Muscle of leg (tissue), 11 donors: Measurements from ENCODE around the gene RADIL. TPM values are rescaled to one million over a fixed set of nuclear protein-coding genes. Genes with fewer than 3 reads are reported as not detected.
A peak's percentile ranks its signal among the peaks of the same experiment; 100 is the strongest.

Source experiments
- DNase-seq: peaks from one replicate; pipeline ENCODE4 v3.0.0; 2013
- H3K27ac ChIP-seq: one replicate; pipeline ENCODE4 v1.5.1; 2013; ENCODE audit warnings: mild to moderate bottlenecking, low read length, control low read depth
- H3K27me3 ChIP-seq: one replicate; pipeline ENCODE4 v1.6.1; 2013; ENCODE audit warnings: low read length; ENCODE audit not compliant: control insufficient read depth, insufficient read depth
- H3K36me3 ChIP-seq: one replicate; pipeline ENCODE4 v1.6.1; 2013; ENCODE audit warnings: low read length; ENCODE audit not compliant: control insufficient read depth, insufficient read depth
- H3K4me1 ChIP-seq: one replicate; pipeline ENCODE4 v1.6.1; 2013; ENCODE audit warnings: low read length; ENCODE audit not compliant: control insufficient read depth, insufficient read depth
- H3K4me3 ChIP-seq: one replicate; pipeline ENCODE4 v1.5.1; 2013; ENCODE audit warnings: low read length, control low read depth
- H3K9me3 ChIP-seq: replicated peaks from 2 replicates; pipeline ENCODE4 v1.6.1; 2013; ENCODE audit warnings: low read depth, low read length; ENCODE audit not compliant: control insufficient read depth
- WGBS: methylation state at CpG from one replicate; pipeline ENCODE4 v1.1.5; 2013; ENCODE audit warnings: missing lambda C conversion rate; ENCODE audit not compliant: insufficient coverage; 5-methylcytosine and 5-hydroxymethylcytosine counted together
- polyA plus RNA-seq, 8 donors: library from polyadenylated mRNA; unstranded; fragments of 120-200 nt; gene quantifications; one replicate each; pipeline versions ENCODE4 v1.2.1 to v1.2.3, GENCODE V29; 2013; ENCODE audit warnings: inconsistent platforms in 1 of 8, low replicate concordance in 1 of 8; ENCODE audit not compliant: insufficient read length in 8 of 8, insufficient read depth in 1 of 8
- total RNA-seq: library from RNA; stranded (reverse); fragments of 120-200 nt; gene quantifications from one replicate; pipeline ENCODE4 v1.2.4, GENCODE V29; 2013

Gene RADIL
- total and polyA plus RNA-seq, 9 donors, result 3.0 to 5.3 (median 3.6) TPM

DNA sequence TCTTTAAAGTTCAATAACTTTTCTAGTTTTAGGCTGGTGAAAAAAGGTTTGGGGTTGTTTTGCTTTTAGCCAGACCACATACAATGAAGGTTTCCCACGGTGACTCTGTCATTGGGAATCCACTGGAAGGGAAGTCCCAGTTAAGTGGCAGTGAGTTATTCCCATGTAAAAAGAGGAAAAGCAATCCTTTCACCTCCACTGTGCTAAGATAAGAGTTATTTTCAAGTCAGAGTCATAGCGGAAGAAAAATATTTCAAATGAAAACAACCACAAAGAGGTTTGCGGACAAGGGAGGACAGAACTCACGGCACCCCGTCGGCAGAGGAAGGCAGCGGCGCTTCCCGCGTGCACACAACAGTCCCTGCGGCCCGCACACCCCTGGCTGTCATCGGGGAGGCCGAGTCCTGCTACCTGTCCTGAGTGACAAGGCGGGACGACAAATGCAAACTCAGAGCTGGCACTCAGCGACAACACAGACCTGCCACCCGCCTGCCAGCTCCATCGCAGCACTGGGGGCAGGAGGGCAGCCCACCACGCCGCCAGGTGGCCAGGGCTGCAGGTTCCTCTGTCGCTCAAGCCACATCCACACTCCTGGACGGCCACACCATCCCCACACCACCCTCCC is 12.3 kb downstream of the RADIL start:
- no peak overlapping the region for H3K4me3 ChIP-seq
- no peak overlapping the region for H3K27ac ChIP-seq
- peaks cover 2% of the 10 kb centered on the region for H3K4me1 ChIP-seq
- peaks cover 2% of the 10 kb centered on the region for H3K36me3 ChIP-seq
- DNase-seq, result no peak
- 73% methylated on average over 21 of the region's 23 CpGs for WGBS
- H3K9me3 ChIP-seq, result peaks cover 4% of the 10 kb centered on the region
- H3K27me3 ChIP-seq, result peaks cover 2% of the 10 kb centered on the region

DNA sequence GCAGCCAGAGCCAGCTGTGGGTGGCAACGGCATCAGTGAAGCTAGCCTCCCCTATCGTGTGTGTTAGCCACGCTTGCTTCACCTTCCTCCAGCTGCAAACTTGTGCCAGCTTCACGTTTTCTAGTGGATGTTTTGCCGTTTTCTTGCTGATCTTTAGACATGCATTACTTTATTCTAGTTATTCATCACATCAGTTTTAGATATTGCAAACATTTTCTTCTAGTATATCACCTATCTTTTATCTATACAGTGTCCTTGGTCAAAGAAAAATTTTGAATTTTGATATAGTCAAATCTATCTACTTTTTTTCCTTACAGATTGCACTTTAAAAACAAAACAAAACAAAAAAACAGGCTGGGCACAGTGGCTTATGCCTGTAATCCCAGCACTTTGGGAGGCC is 15.0 kb downstream of the RADIL start:
- Histone ChIP-seq H3K36me3 (no peaks in the 10 kb centered on the region), H3K4me1 (no peaks in the 10 kb centered on the region), H3K27me3 (peaks cover 2% of the 10 kb centered on the region), H3K4me3 (no peak overlapping the region), H3K9me3 (peaks cover 9% of the 10 kb centered on the region), H3K27ac (no peak overlapping the region)
- DNase-seq, result no peak
- WGBS, result 97% methylated on average over 3 of the region's 5 CpGs

DNA sequence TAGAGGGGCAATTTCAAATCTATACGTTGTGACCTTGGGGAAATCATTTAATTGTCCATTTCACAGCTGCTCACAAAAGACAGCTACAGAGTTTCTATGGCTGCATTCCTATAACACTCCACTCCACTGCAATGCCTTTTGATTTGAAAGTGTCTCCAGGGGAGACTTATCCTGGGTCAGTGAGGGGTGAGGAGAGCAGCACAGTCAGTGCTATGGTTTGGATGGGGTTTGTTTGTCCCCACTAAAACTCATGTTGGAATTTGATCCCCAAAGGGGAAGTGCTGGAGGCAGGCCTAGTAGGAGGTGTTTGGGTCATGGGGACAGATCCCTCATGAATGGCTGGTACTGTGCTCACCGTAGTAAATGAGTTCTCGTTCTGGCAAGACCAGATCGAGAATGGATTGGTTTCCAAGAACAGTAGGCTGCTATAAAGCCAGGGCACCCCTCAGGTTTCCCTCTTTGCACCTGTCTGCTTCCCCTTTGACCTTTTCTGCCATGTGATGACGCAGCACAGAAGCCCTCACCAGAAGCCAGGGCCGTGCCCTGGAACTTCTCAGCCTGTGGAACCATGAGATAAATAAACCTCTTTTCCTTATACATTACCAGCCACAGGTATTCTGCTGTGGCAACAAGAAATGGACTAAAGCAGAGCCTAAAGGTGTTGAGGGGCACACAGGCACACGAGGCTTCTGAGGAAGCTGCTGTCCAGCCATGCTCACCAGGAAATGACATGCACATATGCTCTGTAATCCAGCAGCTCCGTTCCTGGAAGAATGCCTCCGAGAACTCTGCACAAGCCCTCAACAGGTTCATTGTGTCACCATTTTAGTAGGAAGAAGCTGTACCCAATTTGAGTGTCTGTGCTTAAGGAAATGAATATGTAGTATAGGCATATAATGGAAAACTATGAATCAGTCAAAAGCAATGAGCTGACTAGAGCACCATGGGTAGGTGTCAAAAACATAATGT is 16.7 kb downstream of the RADIL start:
- Histone ChIP-seq H3K27ac (no peak overlapping the region), H3K9me3 (peaks cover 19% of the 10 kb centered on the region), H3K27me3 (peaks cover 6% of the 10 kb centered on the region), H3K4me3 (no peak overlapping the region), H3K4me1 (peaks cover 2% of the 10 kb centered on the region), H3K36me3 (no peaks in the 10 kb centered on the region)
- 57% methylated on average over 6 of the region's 9 CpGs for WGBS
- DNase-seq, result no peak

DNA sequence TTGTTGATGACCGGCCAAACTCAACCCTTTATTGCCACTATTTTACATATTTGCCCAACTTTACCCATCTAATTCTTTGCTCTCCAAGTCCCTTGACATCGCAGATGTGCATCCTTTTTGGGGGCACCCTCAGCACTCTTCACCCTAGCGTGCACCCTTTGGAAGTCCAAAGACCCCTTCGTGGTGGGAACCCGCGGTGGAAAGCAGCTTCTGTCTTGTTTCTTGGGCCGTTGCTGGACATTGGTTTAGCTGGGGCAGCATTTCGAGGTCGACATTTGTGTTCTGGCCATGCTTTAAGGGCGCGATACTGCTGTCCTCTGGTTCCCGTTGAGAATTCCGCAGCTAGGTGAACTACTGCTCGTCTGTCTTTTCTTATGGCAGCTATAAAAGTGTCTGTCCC is 21.4 kb downstream of the RADIL start:
- no peak for DNase-seq
- Histone ChIP-seq H3K9me3 (peaks cover 23% of the 10 kb centered on the region), H3K27ac (no peak overlapping the region), H3K4me1 (peaks cover 3% of the 10 kb centered on the region), H3K36me3 (no peaks in the 10 kb centered on the region), H3K27me3 (peaks cover 10% of the 10 kb centered on the region), H3K4me3 (no peak overlapping the region)
- 83% methylated on average over 14 of the region's 14 CpGs for WGBS

DNA sequence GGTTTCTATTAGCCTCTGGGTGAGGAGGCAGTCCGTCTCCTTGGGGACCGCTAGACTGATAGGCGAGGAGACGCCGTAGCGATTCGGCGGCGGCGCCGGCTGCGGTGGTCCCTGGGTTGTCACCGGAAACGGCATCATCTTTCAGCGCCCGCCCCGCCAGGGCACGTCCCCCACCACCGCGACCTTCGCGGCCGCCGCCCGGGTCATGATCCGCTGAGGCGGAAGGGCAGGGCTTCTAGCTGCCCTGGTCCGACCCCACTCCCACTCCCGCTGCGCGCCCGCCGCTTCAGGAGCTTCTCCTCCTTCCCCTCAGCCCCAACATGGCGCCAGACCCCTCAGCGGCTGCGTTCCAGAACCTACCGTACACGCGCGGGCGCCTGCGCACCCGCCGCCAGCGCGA is 21.8 kb downstream of the RADIL start, which contains the start of gene PAPOLB:
Gene PAPOLB (minus strand): TSS at position 358 of the 400 bp plus-strand sequence. CDS start 220 bp downstream, at position 138.
- Histone ChIP-seq H3K4me1 (peaks cover 3% of the 10 kb centered on the region), H3K9me3 (peaks cover 23% of the 10 kb centered on the region), H3K27me3 (peaks cover 10% of the 10 kb centered on the region), H3K4me3 (peak within 1 kb of the TSS; percentile 37), H3K27ac (no peak within 1 kb of the TSS), H3K36me3 (no peaks in the 10 kb centered on the region)
- WGBS, result 21% methylated on average over 46 of the region's 46 CpGs
- DNase-seq, result no peak

DNA sequence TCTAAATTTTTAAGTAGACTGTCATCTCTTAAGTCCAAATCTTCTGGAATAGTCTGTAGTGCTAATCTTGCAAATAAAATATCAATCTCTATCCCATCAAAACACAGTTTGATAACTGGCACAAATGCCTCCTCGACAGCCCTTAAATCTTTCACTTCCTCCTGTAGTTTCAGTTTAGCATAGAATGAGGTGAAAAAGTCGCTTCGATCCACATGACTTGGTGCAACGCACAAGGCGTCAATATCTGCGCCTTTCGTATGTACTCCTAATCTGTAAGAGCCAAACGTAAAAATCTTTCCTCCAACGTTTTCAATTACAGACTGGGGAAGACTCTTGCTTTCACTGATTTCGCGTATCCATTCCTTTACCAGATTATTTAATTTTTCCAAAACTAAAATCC is 22.3 kb downstream of the RADIL start:
- no peaks in the 10 kb centered on the region for H3K36me3 ChIP-seq
- H3K9me3 ChIP-seq, result peaks cover 23% of the 10 kb centered on the region
- peaks cover 3% of the 10 kb centered on the region for H3K4me1 ChIP-seq
- H3K27me3 ChIP-seq, result peaks cover 10% of the 10 kb centered on the region
- peak overlapping the region; percentile 37 for H3K4me3 ChIP-seq
- WGBS, result 81% methylated on average over 8 of the region's 11 CpGs
- no peak overlapping the region for H3K27ac ChIP-seq
- no peak for DNase-seq

DNA sequence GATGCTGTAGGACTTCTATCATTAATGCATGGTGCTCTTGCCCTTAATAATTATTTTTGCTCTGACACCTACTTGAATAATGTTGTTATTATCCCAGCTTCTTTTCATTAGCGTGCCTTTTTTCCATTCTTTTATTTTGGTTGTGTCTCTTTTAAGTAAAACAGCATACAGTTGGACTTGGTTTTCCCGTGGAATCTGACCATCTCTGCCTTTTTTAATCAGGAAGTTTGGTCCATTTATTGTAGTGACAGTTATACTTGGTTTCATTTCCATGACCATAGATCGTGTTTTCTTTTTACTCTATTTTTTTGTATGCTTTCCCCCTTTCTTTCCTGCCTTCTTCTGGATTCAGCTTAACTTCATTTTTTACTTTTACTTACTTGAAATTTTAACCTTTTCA is 26.3 kb downstream of the RADIL start:
- Histone ChIP-seq H3K36me3 (no peaks in the 10 kb centered on the region), H3K4me3 (no peak overlapping the region), H3K9me3 (peaks cover 12% of the 10 kb centered on the region), H3K4me1 (peaks cover 3% of the 10 kb centered on the region), H3K27me3 (peaks cover 8% of the 10 kb centered on the region), H3K27ac (no peak overlapping the region)
- WGBS, result 71% methylated on average over 1 of the region's 3 CpGs
- no peak for DNase-seq

DNA sequence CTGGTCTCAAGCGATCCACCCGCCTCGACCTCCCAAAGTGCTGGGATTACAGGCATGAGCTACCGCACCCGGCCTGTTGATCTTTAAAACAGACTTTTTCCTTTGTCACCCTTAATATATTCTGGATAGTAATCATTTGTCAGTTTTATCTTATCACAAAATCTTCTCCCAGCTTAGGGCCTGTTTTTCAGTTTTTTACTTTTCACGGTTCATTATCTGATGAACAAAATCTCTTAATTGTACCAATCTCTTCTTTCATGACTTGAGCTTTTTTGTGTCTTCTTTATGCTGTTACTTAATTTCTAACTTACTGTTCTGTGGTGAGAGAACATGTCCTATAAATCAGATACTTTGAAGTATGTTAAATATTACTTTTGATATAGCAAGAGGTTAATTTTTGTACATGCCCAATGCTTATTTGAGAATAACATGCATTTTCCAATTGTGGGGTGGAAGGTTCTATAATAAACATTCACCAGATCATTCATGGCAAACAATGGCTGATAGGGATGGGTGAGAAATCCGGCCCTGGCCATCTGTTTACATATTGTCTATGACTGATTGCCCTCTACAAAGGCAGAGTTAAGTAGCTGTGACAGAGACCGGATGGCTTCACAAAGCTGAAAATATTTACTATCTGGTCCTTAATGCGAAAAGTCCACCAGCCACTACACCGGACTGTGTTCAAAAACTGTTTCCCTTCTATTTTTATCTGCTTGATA is 27.0 kb downstream of the RADIL start:
- H3K36me3 ChIP-seq, result no peaks in the 10 kb centered on the region
- H3K9me3 ChIP-seq, result peaks cover 8% of the 10 kb centered on the region
- no peak for DNase-seq
- H3K4me3 ChIP-seq, result no peak overlapping the region
- no peak overlapping the region for H3K27ac ChIP-seq
- WGBS, result 40% methylated on average over 1 of the region's 10 CpGs
- H3K27me3 ChIP-seq, result peaks cover 1% of the 10 kb centered on the region
- H3K4me1 ChIP-seq, result no peaks in the 10 kb centered on the region

DNA sequence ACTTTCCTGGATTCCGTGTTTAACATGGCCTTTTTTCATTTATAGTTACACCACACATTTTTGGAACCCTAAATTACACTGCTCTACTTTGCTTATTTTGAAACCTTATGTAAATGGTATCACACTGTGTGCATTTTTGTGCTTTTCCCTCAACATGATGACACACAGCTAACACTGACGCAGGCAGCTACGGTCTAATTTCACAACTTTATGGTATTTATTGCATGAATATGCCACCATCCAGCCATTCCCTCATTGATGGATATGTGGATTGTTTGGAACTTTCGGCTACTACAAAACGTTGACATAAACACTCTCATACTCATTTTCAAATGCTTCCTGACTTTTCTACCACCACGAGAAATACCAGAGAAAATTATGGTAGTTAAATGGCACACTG is 28.6 kb downstream of the RADIL start:
- no CpG with 5 or more reads among the region's 6 CpGs for WGBS
- no peak for DNase-seq
- H3K36me3 ChIP-seq, result no peaks in the 10 kb centered on the region
- H3K4me3 ChIP-seq, result no peak overlapping the region
- H3K27me3 ChIP-seq, result no peaks in the 10 kb centered on the region
- H3K9me3 ChIP-seq, result peaks cover 2% of the 10 kb centered on the region
- H3K27ac ChIP-seq, result no peak overlapping the region
- no peaks in the 10 kb centered on the region for H3K4me1 ChIP-seq
